ENCODE measurements around the gene LCN15.
"Not testable (repeated sequence)": the region's sequence is repeated elsewhere in the genome, so short reads cannot be mapped to it uniquely, and the experiment has no call there.

LCN15 gene

DNA sequence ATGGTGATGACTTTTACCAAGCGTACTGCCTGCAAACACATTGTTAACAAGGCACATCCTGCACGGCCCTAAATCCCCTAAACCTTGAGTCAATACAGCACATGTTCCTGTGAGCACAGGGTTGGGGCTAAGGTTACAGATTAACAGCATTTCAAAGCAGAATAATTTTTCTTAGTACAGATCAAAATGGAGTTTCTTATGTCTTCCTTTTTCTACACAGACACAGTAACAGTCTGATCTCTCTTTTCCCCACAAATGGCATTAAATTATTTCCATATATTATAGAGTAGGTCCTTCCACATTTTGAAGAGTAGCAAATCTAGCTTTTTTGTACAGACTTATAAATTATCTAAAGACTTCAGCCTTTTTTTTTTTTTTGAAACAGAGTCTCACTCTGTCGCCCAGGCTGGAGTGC is 25.2 kb upstream of the LCN15 start:
- no peak for TF ChIP-seq GATA1 (IDR thresholded peaks at IDR 0.05; ENCODE audit: low read depth, low read length)
- no peak for TF ChIP-seq POLR2A (IDR thresholded peaks at IDR 0.05; ENCODE audit: low read length)

GRCh38 chr9:136788644-136789522 is 24.6 kb upstream of the LCN15 start:
- peak; percentile 62 to 75 for DNase-seq
- peak; percentile 45 for TF ChIP-seq POLR2A (IDR thresholded peaks at IDR 0.05; ENCODE audit: low read length)

More for the DNA sequence above, 25.2 kb upstream of the LCN15 start:
- no peak for DNase-seq

DNA sequence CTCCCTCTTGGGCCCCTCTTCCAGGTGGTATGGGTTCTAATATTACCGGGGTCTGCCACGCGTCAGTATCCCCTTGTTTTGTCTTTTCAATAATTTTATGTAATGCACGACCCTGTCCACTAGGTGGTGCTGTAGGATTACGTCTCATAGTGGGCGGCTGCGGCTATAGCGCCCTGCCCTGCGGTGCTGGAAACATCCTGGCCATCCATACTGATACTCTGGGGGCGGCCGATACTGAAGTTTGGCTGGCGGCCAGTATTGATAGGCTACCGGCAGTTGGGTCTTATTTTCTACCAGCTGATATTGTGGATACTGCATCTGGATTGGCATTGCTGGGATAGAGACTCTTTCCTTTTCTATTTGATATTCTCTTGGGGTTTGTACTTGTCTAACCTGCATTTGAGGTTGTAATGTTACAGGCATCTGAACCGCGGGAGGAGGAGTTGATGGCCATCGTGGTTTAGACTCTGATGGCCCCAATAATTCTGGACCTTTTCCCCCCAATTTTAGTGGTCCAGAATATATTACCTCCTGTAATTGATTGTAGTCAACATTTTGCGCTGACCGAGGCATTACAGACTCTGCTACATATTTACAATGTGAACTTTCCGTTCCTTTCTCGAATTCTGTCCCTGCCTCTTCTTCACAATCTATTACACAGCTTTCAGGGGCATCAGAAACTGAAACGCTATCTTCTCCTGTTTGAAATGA is 23.5 kb upstream of the LCN15 start:
- TF ChIP-seq GATA1 (IDR thresholded peaks at IDR 0.05; ENCODE audit: low read depth, low read length): no peak
- no peak for TF ChIP-seq POLR2A (IDR thresholded peaks at IDR 0.05; ENCODE audit: low read length)
- peak; percentile 89 to 91 for DNase-seq

DNA sequence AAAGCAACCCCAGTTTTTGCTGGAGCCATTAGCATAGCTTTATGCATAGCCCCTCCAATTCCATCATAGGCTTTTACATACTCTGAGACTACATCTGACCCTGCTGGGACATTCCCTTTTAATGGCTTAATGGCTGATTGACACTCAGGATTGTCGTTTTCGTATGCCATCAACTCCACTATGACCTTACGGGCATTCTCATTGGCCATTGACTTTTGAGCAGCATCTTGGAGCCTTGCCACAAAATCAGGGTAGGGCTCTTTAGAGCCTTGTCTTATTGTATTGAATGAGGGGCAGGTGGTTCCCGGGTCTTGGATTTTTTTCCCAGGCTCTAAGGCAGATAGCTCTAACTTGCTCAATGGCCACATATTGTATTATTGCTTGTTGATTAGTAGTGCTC is 22.7 kb upstream of the LCN15 start:
- not testable (repeated sequence) for DNase-seq

GRCh38 chr9:136786451-136786850 is 22.1 kb upstream of the LCN15 start:
- no peak for DNase-seq
- TF ChIP-seq POLR2A (IDR thresholded peaks at IDR 0.05; ENCODE audit: low read length) (no peak), GATA1 (IDR thresholded peaks at IDR 0.05; ENCODE audit: low read depth, low read length) (no peak)

DNA sequence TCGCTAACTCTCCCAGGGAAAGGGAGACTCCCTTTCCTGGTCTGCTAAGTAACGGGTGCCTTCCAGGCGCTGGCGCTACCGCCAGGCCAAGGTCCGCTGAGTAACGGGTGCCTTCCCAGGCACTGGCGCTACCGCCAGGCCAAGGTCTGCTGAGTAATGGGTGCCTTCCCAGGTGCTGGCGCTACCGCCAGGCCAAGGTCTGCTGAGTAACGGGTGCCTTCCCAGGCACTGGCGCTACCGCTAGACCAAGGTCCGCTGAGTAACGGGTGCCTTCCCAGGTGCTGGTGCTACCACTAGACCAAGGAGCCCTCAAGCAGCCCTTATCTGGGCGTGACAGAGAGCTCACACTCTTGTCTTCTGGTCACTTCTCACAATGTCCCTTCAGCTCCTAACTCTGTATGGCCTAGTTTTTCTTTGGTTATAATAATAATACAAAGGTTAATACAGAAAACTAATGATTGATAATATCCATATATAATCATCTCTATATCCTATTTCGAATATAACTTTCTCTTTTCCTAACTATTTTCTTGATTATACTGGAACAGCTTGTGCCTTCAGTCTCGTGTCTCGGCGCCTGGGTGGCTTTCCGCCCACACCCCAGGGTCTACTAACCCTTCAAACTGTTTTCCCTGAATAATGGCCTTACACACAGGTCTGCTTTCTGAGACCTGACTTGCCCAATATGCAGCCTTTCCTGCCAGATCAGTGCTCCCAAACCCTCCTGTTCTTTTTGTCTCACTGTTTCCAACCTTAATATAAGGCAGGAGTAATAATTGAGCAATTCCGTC is 21.4 kb upstream of the LCN15 start:
- peak in 1 of 2 experiments; percentile 41 for DNase-seq

DNA sequence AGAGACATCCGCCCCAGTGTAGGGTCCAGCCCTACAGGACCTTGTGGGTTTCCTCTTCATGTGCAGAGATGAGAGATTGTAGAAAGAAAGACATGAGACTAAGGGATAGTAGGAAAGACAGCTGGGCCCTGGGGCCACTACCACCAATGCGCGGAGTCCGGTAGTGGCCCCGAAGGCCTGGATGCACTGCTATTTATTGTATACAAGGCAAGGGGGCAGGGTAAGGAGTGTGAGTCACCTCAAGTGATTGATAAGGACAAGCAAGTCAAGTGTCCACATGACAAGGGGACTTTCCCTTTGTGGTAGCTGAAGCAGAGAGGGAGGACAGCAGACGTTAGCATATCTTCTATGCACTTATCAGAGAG is 20.7 kb upstream of the LCN15 start:
- TF ChIP-seq POLR2A (IDR thresholded peaks at IDR 0.05; ENCODE audit: low read length): peak; percentile 49
- no peak for TF ChIP-seq GATA1 (IDR thresholded peaks at IDR 0.05; ENCODE audit: low read depth, low read length)
- peak; percentile 75 to 88 for DNase-seq

DNA sequence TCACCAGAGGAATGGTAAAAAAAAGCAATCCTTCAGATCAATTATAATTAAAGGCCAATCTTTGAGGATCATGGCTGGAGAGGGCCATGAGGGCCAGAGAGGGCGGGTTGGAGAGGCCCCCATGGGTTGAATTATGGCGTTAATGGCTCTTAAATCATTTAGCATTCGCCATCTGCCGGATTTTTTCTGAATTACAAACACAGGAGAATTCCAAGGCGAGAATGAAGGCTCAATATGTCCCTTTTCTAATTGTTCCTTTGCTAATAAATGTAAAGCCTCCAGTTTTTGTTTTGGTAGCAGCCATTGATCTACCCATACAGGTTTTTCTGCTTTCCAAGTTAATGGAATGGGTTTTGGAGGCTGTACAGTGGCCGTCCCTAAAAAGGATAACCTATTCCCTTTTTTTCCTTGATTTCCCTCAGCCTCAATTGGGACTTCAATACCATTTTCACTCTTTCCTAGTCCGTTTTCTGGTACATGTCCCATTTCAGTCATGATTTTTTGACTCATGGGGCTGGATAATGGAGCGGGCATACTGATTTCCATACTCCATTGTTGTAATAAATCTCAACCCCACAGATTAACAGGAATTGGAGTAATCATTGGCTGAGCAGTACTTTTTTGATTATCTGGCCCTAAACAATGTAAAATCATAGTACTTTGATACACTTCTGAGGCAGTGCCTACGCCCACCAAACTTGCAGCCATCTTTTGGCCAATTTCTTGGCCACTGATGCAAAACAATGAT is 20.1 kb upstream of the LCN15 start:
- TF ChIP-seq GATA1 (IDR thresholded peaks at IDR 0.05; ENCODE audit: low read depth, low read length) (no peak), POLR2A (IDR thresholded peaks at IDR 0.05; ENCODE audit: low read length) (no peak)
- DNase-seq: peak; percentile 69 to 71

- TF ChIP-seq GATA1 (IDR thresholded peaks at IDR 0.05; ENCODE audit: low read depth, low read length) (no peak), POLR2A (IDR thresholded peaks at IDR 0.05; ENCODE audit: low read length) (no peak)
- DNase-seq: no peak
Observed at GRCh38 chr9:136782452-136782851, 18.1 kb upstream of the LCN15 start.

GRCh38 chr9:136779808-136780207 is 15.5 kb upstream of the LCN15 start:
- no peak for DNase-seq
- TF ChIP-seq GATA1 (IDR thresholded peaks at IDR 0.05; ENCODE audit: low read depth, low read length): no peak
- TF ChIP-seq POLR2A (IDR thresholded peaks at IDR 0.05; ENCODE audit: low read length): no peak

DNA sequence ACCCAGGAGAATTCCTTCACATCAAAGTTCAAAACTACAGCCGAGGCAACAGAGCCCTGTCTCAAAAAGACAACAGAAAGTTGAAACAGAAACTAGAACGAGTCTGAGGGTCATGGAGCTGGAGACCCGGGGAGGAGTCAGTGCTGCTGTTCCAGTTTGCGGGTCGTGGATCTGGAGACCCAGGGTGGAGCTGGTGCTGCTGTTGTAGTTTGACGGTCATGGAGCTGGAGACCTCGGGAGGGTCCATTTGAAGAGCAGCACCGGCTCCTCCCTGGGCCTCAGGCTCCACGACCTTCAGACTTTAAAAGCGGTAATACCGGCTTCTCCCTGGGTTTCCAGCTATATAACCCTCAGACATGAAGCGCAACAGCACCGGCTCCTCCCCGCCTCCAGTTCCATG is 13.0 kb upstream of the LCN15 start:
- TF ChIP-seq GATA1 (IDR thresholded peaks at IDR 0.05; ENCODE audit: low read depth, low read length): no peak
- no peak for TF ChIP-seq POLR2A (IDR thresholded peaks at IDR 0.05; ENCODE audit: low read length)
- DNase-seq: no peak

DNA sequence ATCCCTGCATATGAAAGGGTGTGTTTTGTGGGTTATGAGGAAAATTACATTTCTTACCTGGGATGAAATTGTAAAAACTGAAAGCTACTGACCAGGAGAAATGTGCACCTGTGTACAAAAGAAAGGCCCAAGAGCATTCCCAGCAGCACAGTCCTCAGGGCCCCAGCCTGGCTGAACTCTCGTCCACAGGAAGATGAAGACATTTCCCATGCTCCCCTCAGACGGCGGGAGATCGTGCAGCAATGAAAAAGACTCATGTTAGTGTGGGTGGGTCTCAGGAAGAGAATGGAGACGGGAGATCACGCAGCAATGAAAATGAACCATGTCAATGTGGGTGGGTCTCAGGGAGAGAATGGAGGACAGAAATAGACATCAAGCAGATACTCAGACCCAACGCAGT is 12.6 kb upstream of the LCN15 start:
- DNase-seq: no peak
- no peak for TF ChIP-seq POLR2A (IDR thresholded peaks at IDR 0.05; ENCODE audit: low read length)
- no peak for TF ChIP-seq GATA1 (IDR thresholded peaks at IDR 0.05; ENCODE audit: low read depth, low read length)

GRCh38 chr9:136775191-136775590 is 10.9 kb upstream of the LCN15 start:
- DNase-seq: no peak
- TF ChIP-seq GATA1 (IDR thresholded peaks at IDR 0.05; ENCODE audit: low read depth, low read length) (no peak), POLR2A (IDR thresholded peaks at IDR 0.05; ENCODE audit: low read length) (no peak)

Measured in erythroblast (primary cell).